ENCODE results near the gene NOL4L.

DNA sequence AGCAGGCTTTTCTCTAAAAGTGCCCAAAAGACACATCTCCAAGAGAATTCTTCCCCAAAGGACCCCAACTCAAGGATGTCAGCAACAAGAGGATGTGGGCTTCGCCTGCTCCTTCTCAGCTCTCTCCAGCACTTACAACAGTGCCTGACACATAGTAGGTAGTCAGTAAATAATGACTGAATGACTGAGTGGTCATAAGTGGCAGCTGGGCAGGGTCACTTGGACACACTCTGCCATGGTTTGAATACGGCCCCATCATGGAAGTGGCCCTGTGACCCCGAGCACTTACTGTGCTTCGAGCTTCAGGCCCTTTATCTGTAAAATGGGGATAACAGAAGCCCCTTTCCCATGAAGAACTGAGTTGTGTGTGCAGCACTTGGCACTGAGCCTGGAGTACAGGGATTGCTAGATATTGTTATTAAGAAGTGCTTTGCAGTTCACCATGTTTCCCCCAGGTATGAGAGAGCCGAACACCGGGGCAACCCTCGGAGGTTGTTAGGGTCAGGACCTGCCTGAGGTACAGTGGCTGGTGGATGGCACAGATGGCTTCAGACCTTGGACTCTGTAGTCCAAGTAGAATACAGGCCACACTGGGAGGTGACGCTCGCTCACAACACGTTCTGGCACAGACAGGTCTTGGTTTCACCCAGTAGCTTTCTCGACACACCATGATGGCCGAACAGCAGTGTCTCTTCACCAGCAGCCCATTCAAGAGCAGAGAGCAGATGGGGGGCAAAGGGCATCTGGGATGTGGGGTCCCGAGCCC is 56.0 kb downstream of the NOL4L start:
- TF ChIP-seq, protein P1, sequence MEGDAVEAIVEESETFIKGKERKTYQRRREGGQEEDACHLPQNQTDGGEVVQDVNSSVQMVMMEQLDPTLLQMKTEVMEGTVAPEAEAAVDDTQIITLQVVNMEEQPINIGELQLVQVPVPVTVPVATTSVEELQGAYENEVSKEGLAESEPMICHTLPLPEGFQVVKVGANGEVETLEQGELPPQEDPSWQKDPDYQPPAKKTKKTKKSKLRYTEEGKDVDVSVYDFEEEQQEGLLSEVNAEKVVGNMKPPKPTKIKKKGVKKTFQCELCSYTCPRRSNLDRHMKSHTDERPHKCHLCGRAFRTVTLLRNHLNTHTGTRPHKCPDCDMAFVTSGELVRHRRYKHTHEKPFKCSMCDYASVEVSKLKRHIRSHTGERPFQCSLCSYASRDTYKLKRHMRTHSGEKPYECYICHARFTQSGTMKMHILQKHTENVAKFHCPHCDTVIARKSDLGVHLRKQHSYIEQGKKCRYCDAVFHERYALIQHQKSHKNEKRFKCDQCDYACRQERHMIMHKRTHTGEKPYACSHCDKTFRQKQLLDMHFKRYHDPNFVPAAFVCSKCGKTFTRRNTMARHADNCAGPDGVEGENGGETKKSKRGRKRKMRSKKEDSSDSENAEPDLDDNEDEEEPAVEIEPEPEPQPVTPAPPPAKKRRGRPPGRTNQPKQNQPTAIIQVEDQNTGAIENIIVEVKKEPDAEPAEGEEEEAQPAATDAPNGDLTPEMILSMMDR (conservative IDR thresholded peaks at IDR 0.05; ENCODE audit: low read depth in 2 of 2) = no peak
- TF ChIP-seq, protein P2, sequence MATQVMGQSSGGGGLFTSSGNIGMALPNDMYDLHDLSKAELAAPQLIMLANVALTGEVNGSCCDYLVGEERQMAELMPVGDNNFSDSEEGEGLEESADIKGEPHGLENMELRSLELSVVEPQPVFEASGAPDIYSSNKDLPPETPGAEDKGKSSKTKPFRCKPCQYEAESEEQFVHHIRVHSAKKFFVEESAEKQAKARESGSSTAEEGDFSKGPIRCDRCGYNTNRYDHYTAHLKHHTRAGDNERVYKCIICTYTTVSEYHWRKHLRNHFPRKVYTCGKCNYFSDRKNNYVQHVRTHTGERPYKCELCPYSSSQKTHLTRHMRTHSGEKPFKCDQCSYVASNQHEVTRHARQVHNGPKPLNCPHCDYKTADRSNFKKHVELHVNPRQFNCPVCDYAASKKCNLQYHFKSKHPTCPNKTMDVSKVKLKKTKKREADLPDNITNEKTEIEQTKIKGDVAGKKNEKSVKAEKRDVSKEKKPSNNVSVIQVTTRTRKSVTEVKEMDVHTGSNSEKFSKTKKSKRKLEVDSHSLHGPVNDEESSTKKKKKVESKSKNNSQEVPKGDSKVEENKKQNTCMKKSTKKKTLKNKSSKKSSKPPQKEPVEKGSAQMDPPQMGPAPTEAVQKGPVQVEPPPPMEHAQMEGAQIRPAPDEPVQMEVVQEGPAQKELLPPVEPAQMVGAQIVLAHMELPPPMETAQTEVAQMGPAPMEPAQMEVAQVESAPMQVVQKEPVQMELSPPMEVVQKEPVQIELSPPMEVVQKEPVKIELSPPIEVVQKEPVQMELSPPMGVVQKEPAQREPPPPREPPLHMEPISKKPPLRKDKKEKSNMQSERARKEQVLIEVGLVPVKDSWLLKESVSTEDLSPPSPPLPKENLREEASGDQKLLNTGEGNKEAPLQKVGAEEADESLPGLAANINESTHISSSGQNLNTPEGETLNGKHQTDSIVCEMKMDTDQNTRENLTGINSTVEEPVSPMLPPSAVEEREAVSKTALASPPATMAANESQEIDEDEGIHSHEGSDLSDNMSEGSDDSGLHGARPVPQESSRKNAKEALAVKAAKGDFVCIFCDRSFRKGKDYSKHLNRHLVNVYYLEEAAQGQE (IDR thresholded peaks at IDR 0.05; ENCODE audit: unreplicated experiment) = no peak
- TF ChIP-seq, protein P3, sequence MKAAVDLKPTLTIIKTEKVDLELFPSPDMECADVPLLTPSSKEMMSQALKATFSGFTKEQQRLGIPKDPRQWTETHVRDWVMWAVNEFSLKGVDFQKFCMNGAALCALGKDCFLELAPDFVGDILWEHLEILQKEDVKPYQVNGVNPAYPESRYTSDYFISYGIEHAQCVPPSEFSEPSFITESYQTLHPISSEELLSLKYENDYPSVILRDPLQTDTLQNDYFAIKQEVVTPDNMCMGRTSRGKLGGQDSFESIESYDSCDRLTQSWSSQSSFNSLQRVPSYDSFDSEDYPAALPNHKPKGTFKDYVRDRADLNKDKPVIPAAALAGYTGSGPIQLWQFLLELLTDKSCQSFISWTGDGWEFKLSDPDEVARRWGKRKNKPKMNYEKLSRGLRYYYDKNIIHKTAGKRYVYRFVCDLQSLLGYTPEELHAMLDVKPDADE (IDR thresholded peaks at IDR 0.05) = no peak
- no peak for TF ChIP-seq EZH2phosphoT487 (IDR thresholded peaks at IDR 0.05; ENCODE audit: unreplicated experiment)
- no peak for TF ChIP-seq EZH2 (IDR thresholded peaks at IDR 0.05; ENCODE audit: low read depth, unreplicated experiment)
- TF ChIP-seq POLR2AphosphoS5 (IDR thresholded peaks at IDR 0.05; ENCODE audit: low read depth) = no peak
- TF ChIP-seq NANOG (IDR thresholded peaks at IDR 0.05; ENCODE audit: borderline replicate concordance) = no peak
- TF ChIP-seq JUNB (IDR thresholded peaks at IDR 0.05; ENCODE audit: unreplicated experiment) = no peak
- TF ChIP-seq CREB1 (CRISPR knock-in tag; IDR thresholded peaks at IDR 0.05; ENCODE audit: low read depth) = no peak
- TF ChIP-seq ZNF331 (CRISPR knock-in tag; IDR thresholded peaks at IDR 0.05; ENCODE audit: low read depth) = no peak

All from GM23338 (cell line).